Panc1 (cell line): ENCODE measurements around the gene POU4F1. TPM values are rescaled to one million over a fixed set of nuclear protein-coding genes. Genes with fewer than 3 reads are reported as not detected.

Experiments used
- ATAC-seq: fragments of 200-7000 bp; cut with Tn5 transposase; 2 replicates; pipeline ENCODE4 v1.9.1; 2020; ENCODE audit warnings: mild to moderate bottlenecking, moderate library complexity
- BruUV-seq: library from RNA; stranded (reverse); fragments of 400-500 nt; replicated peaks from 2 replicates; lab custom pipeline; 2021; lab: Mats Ljungman, UMichigan
- CTCF ChIA-PET: fragments of 300-600 bp; sonication (Branson Sonifier 250); formaldehyde crosslinking; loops from one replicate; lab custom pipeline; 2022; ENCODE audit warnings: antibody characterized with exemption; lab: Charles Lee
- POLR2A ChIA-PET: fragments of 300-600 bp; sonication (Branson Sonifier 250); formaldehyde crosslinking; loops from one replicate; lab custom pipeline; 2022; ENCODE audit warnings: antibody characterized with exemption; lab: Charles Lee
- DNase-seq: peaks from one replicate; pipeline ENCODE4 v3.0.0-alpha.2; 2010; ENCODE audit warnings: low read depth, low spot score
- H3K27ac ChIP-seq: 2 replicates; pipeline ENCODE4 v1.5.1; 2011; ENCODE audit warnings: mild to moderate bottlenecking, low read length, inconsistent platforms
- H3K27me3 ChIP-seq: fragments of 200-500 bp; sonication (Bioruptor generic); 2 replicates; pipeline ENCODE4 v1.6.0; 2014; ENCODE audit warnings: low read length, inconsistent platforms; ENCODE audit not compliant: control insufficient read depth, insufficient read depth
- H3K36me3 ChIP-seq: fragments of 200-500 bp; sonication (Bioruptor generic); 2 replicates; pipeline ENCODE4 v1.5.1; 2014; ENCODE audit warnings: inconsistent platforms, mild to moderate bottlenecking, low read length, moderate library complexity; ENCODE audit not compliant: control insufficient read depth, insufficient read depth
- H3K4me1 ChIP-seq: 2 replicates; pipeline ENCODE4 v1.5.1; 2011; ENCODE audit warnings: inconsistent platforms, mild to moderate bottlenecking, low read length, moderate library complexity; ENCODE audit not compliant: control insufficient read depth, insufficient read depth
- H3K4me3 ChIP-seq, 2 experiments: 2 replicates each; pipeline ENCODE4 v1.5.1; 2011 to 2012; ENCODE audit warnings: low read depth in 2 of 2, low read length in 2 of 2, mild to moderate bottlenecking in 2 of 2, inconsistent platforms in 1 of 2, moderate library complexity in 1 of 2
- H3K9me3 ChIP-seq: fragments of 200-500 bp; sonication (Bioruptor generic); 2 replicates; pipeline ENCODE4 v1.5.1; 2014; ENCODE audit warnings: low read depth, mild to moderate bottlenecking, inconsistent platforms, low read length, moderate library complexity; ENCODE audit not compliant: control insufficient read depth, insufficient read depth
- POLR2AphosphoS5 ChIP-seq: IDR thresholded peaks from 2 replicates; pipeline ENCODE4 v1.6.1; 2012; ENCODE audit warnings: mild to moderate bottlenecking, low read depth, low read length, moderate library complexity
- SIN3A ChIP-seq: IDR thresholded peaks from 2 replicates; pipeline ENCODE4 v1.6.1; 2012; ENCODE audit warnings: low read depth, mild to moderate bottlenecking, low read length, moderate library complexity, borderline replicate concordance; ENCODE audit not compliant: insufficient read depth
- TCF7L2 ChIP-seq: IDR thresholded peaks from 2 replicates; pipeline ENCODE4 v1.6.1; 2011; ENCODE audit warnings: mild to moderate bottlenecking, low read depth, low read length, inconsistent platforms
- in situ Hi-C: cut with HindIII; loops from 2 replicates; pipeline ENCODE4 v1.10.0; 2016; ENCODE audit warnings: low sequenced_read_pairs, low pct_unique_long_range_greater_than_20kb
- intact Hi-C: fragments of 100-400 bp; cut with micrococcal nuclease; formaldehyde crosslinking; loops from one replicate; pipeline ENCODE4 v1.10.0; 2022; ENCODE audit not compliant: unreplicated experiment
- total RNA-seq: library from RNA; stranded (reverse); gene quantifications from one replicate; pipeline ENCODE4 v1.2.1, GENCODE V29; 2021; ENCODE audit not compliant: unreplicated experiment
- TF ChIP-seq, protein P1 (sequence below): fragments of 450-650 bp; IDR thresholded peaks from 2 replicates; pipeline ENCODE4 v1.5.1; 2017; ENCODE audit warnings: mild to moderate bottlenecking
- TF ChIP-seq, protein P2 (sequence below), 2 experiments: IDR thresholded peaks; 2 replicates each; pipeline ENCODE4 v1.6.1; 2011 to 2012; ENCODE audit warnings: low read depth in 2 of 2, control low read depth in 1 of 2, low read length in 1 of 2, mild to moderate bottlenecking in 1 of 2, moderate library complexity in 1 of 2; ENCODE audit not compliant: insufficient read depth in 1 of 2

POU4F1 gene
- total RNA-seq, 1 experiment from 2014 or later: not detected

DNA sequence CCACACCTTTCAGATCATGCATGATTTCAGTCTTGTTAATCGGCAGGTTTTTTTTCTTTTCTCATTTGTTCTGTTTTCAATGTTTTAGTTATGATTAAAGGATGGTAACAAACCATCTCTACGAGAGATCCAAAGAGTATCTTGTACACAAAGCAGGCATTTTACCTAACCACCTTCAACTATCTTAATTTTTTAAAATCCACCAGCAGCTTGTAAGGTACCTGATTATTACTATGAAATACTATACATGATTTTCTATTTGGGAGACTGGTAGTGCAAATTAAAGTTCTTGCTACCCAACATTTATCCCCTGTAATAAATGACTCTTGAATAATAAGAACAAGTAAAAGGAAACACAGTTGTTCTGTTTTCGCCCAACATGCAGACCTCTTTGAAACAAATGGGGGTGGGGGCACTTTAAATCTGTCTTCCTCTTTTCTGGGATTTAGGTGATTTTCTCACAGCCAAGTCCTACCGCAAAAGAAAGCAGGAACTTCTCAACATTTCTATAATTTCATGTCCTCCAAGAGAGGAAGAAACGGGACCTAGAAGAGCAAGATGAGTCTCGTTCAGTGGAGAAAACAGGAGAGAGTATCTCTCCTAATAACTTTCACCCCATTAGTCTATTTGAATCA lies 3.6 kb downstream of the POU4F1 start:
- intact Hi-C loops: no loop called here

DNA sequence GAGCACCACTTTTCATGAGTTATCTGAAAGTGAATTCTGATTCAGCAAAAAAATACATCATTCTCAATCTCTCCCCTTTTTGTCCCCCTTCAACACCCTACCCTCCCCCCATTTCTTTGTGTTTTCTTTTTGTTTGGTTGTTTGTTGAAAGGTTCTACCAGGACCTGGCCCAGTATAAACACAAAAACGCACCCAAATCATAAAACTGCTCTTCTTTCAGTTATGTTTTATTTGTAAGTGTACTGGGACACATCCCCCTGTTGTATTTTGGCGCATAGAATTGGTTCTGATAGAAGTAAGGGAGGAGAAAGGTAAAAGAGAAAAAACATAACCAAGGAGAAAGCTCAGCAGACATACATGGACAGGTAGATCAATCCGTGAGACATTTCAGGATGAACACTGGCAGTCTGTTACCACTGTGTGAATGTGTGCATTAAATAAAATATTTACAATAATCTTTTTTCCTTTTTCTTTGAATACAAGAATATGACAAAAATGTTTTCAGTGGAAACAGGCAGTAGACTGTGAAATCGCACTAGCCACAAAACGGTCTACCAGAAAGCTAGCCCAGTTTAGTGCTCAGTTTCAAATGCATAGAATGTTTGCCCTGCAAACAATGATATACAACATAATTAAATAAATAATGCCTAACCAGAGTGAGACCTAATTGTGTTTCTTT lies 4.2 kb downstream of the POU4F1 start:
- H3K4me3 ChIP-seq: no peak overlapping the region
- no peaks in the 10 kb centered on the region for H3K36me3 ChIP-seq
- ATAC-seq: no peak
- no peak overlapping the region for H3K27ac ChIP-seq
- no peaks in the 10 kb centered on the region for H3K9me3 ChIP-seq
- ChIA-PET CTCF (no interaction called here), POLR2A (no interaction called here)
- H3K4me1 ChIP-seq: no peaks in the 10 kb centered on the region
- H3K27me3 ChIP-seq: peaks cover 2% of the 10 kb centered on the region; the same call in 1 of the 2 replicates
- no peak for DNase-seq
- in situ Hi-C loops: no loop called here
- no TSS peak for BruUV-seq
- TF ChIP-seq SIN3A (no peak), POLR2AphosphoS5 (no peak), TCF7L2 (no peak)
- TF ChIP-seq, protein P1, sequence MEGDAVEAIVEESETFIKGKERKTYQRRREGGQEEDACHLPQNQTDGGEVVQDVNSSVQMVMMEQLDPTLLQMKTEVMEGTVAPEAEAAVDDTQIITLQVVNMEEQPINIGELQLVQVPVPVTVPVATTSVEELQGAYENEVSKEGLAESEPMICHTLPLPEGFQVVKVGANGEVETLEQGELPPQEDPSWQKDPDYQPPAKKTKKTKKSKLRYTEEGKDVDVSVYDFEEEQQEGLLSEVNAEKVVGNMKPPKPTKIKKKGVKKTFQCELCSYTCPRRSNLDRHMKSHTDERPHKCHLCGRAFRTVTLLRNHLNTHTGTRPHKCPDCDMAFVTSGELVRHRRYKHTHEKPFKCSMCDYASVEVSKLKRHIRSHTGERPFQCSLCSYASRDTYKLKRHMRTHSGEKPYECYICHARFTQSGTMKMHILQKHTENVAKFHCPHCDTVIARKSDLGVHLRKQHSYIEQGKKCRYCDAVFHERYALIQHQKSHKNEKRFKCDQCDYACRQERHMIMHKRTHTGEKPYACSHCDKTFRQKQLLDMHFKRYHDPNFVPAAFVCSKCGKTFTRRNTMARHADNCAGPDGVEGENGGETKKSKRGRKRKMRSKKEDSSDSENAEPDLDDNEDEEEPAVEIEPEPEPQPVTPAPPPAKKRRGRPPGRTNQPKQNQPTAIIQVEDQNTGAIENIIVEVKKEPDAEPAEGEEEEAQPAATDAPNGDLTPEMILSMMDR: no peak
- TF ChIP-seq, protein P2, sequence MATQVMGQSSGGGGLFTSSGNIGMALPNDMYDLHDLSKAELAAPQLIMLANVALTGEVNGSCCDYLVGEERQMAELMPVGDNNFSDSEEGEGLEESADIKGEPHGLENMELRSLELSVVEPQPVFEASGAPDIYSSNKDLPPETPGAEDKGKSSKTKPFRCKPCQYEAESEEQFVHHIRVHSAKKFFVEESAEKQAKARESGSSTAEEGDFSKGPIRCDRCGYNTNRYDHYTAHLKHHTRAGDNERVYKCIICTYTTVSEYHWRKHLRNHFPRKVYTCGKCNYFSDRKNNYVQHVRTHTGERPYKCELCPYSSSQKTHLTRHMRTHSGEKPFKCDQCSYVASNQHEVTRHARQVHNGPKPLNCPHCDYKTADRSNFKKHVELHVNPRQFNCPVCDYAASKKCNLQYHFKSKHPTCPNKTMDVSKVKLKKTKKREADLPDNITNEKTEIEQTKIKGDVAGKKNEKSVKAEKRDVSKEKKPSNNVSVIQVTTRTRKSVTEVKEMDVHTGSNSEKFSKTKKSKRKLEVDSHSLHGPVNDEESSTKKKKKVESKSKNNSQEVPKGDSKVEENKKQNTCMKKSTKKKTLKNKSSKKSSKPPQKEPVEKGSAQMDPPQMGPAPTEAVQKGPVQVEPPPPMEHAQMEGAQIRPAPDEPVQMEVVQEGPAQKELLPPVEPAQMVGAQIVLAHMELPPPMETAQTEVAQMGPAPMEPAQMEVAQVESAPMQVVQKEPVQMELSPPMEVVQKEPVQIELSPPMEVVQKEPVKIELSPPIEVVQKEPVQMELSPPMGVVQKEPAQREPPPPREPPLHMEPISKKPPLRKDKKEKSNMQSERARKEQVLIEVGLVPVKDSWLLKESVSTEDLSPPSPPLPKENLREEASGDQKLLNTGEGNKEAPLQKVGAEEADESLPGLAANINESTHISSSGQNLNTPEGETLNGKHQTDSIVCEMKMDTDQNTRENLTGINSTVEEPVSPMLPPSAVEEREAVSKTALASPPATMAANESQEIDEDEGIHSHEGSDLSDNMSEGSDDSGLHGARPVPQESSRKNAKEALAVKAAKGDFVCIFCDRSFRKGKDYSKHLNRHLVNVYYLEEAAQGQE (IDR thresholded peaks at IDR 0.05; ENCODE audit: insufficient read depth in 1 of 2, low read depth in 2 of 2, low read length in 1 of 2): no peak
- intact Hi-C loops: no loop called here

More for the DNA sequence above, 3.6 kb downstream of the POU4F1 start:
- CTCF ChIA-PET: no interaction called here
- DNase-seq (no peak), ATAC-seq (no peak)
- TF ChIP-seq, protein P1: no peak
- TF ChIP-seq POLR2AphosphoS5 (no peak), SIN3A (no peak)
- Histone ChIP-seq H3K4me1 (no peaks in the 10 kb centered on the region), H3K36me3 (no peaks in the 10 kb centered on the region), H3K9me3 (no peaks in the 10 kb centered on the region), H3K4me3 (no peak overlapping the region), H3K27me3 (peaks cover 2% of the 10 kb centered on the region; the same call in 1 of the 2 replicates), H3K27ac (no peak overlapping the region)
- POLR2A ChIA-PET: no interaction called here
- in situ Hi-C loops: no loop called here
- no TSS peak for BruUV-seq
